A549 (cell line): ENCODE results near the gene PRDX5. TPM values are rescaled to one million over a fixed set of nuclear protein-coding genes. Genes with fewer than 3 reads are reported as not detected.

Experiments
- ATAC-seq, 2 experiments: fragments of 200-7000 bp in 1 of 2; fragments of >200 bp in 1 of 2; cut with Nextera tagmentation in 1 of 2; cut with Tn5 transposase in 1 of 2; 3 replicates each; pipeline versions ENCODE4 v1.8.0 to v1.9.1; 2018 to 2020; ENCODE audit warnings: mild to moderate bottlenecking in 1 of 2, moderate library complexity in 1 of 2
- CTCF ChIA-PET: fragments of 300-600 bp; sonication (Branson Sonifier 250); formaldehyde crosslinking; extraction: SDS; loops from one replicate; lab custom pipeline; 2021; ENCODE audit warnings: antibody characterized with exemption, inconsistent platforms; lab: Yijun Ruan, JAX
- POLR2A ChIA-PET: fragments of 350-600 bp; formaldehyde crosslinking; extraction: SDS; loops from one replicate; lab custom pipeline; 2021; ENCODE audit warnings: antibody characterized with exemption, inconsistent platforms; lab: Yijun Ruan, JAX
- DNase-seq, 2 experiments: peaks; one replicate each; pipeline versions ENCODE4 v3.0.0 to v3.0.0-alpha.2; 2011 to 2016; ENCODE audit warnings: low read depth in 1 of 2, low spot score in 1 of 2
- FAIRE-seq: peaks from 2 replicates; lab custom pipeline; 2011; peaks lifted over from hg19 to GRCh38; lab: Jason Lieb, UNC
- H3K27ac ChIP-seq, 2 experiments: fragments of >200 bp; sonication (Bioruptor Twin); formaldehyde crosslinking; 3 replicates each; pipeline ENCODE4 v1.5.1; 2016 to 2017
- H3K4me1 ChIP-seq: fragments of >200 bp; sonication (Bioruptor Twin); formaldehyde crosslinking; 3 replicates; pipeline ENCODE4 v1.6.1; 2016
- H3K4me2 ChIP-seq: fragments of >200 bp; sonication (Bioruptor Twin); formaldehyde crosslinking; 3 replicates; pipeline ENCODE4 v1.6.1; 2016
- H3K4me3 ChIP-seq: fragments of >200 bp; sonication (Bioruptor Twin); formaldehyde crosslinking; 3 replicates; pipeline ENCODE4 v1.5.1; 2016
- H3K9me3 ChIP-seq: fragments of >200 bp; sonication (Bioruptor Twin); formaldehyde crosslinking; 3 replicates; pipeline ENCODE4 v1.6.1; 2016
- EHF ChIP-seq: fragments of 250-450 bp; sonication (Bioruptor Pico); IDR thresholded peaks from 2 replicates; pipeline ENCODE4 v1.5.0; 2020; ENCODE audit warnings: mild to moderate bottlenecking
- EP300 ChIP-seq, 2 experiments: fragments of >200 bp; sonication (Bioruptor Twin); formaldehyde crosslinking; IDR thresholded peaks; 2 replicates in 1 of 2; 3 replicates in 1 of 2; pipeline ENCODE4 v1.6.1; 2016 to 2017
- FOSL2 ChIP-seq, 2 experiments: fragments of 450-650 bp in 1 of 2; fragments of >200 bp in 1 of 2; sonication (Bioruptor Twin) in 1 of 2; formaldehyde crosslinking; IDR thresholded peaks; 2 replicates each; pipeline versions ENCODE4 v1.5.0 to v1.6.1; 2016 to 2020; ENCODE audit warnings: mild to moderate bottlenecking in 1 of 2, moderate library complexity in 1 of 2
- HDAC2 ChIP-seq: fragments of 200-600 bp; sonication (generic); IDR thresholded peaks from 2 replicates; pipeline ENCODE4 v1.6.1; 2016
- HOXA7 ChIP-seq: fragments of 250-450 bp; sonication (Bioruptor Pico); IDR thresholded peaks from 2 replicates; pipeline ENCODE4 v1.5.0; 2020; ENCODE audit warnings: mild to moderate bottlenecking, moderate library complexity
- HOXB13 ChIP-seq: fragments of 250-450 bp; sonication (Bioruptor Pico); IDR thresholded peaks from 2 replicates; pipeline ENCODE4 v1.5.0; 2020; ENCODE audit warnings: low read depth, mild to moderate bottlenecking, moderate library complexity
- KDM1A ChIP-seq: fragments of 200-600 bp; sonication (generic); IDR thresholded peaks from 2 replicates; pipeline ENCODE4 v1.6.1; 2016; ENCODE audit warnings: low read depth, mild to moderate bottlenecking
- MAZ ChIP-seq: fragments of 150-350 bp; IDR thresholded peaks from 2 replicates; pipeline ENCODE4 v1.6.1; 2014; ENCODE audit warnings: antibody characterized with exemption, low read depth, low read length, borderline replicate concordance
- PHF8 ChIP-seq: fragments of 200-600 bp; sonication (generic); IDR thresholded peaks from 2 replicates; pipeline ENCODE4 v1.6.1; 2016; ENCODE audit warnings: low read depth, mild to moderate bottlenecking, antibody characterized with exemption, moderate library complexity, borderline replicate concordance
- RCOR1 ChIP-seq: fragments of 150-350 bp; IDR thresholded peaks from 2 replicates; pipeline ENCODE4 v1.6.1; 2014; ENCODE audit warnings: antibody characterized with exemption, low read length, low read depth
- REST ChIP-seq: fragments of 200-600 bp; sonication (generic); IDR thresholded peaks from 2 replicates; pipeline ENCODE4 v1.6.1; 2016; ENCODE audit warnings: antibody characterized with exemption, mild to moderate bottlenecking, moderate library complexity
- RFX5 ChIP-seq: fragments of 450-650 bp; IDR thresholded peaks from 2 replicates; pipeline ENCODE4 v1.7.1; 2014; ENCODE audit warnings: antibody characterized with exemption, mild to moderate bottlenecking, moderate library complexity
- SREBF2 ChIP-seq: fragments of 450-650 bp; IDR thresholded peaks from 2 replicates; pipeline ENCODE4 v1.6.1; 2014; ENCODE audit warnings: mild to moderate bottlenecking, moderate library complexity
- TFCP2L1 ChIP-seq: fragments of 250-450 bp; sonication (Bioruptor Pico); IDR thresholded peaks from 2 replicates; pipeline ENCODE4 v1.5.0; 2021; ENCODE audit warnings: mild to moderate bottlenecking
- ZFP36 ChIP-seq: fragments of 450-650 bp; IDR thresholded peaks from 2 replicates; pipeline ENCODE4 v1.6.1; 2014; ENCODE audit warnings: borderline replicate concordance; ENCODE audit not compliant: partially characterized antibody
- WGBS: methylation state at CpG from one replicate; pipeline ENCODE4 v1.1.6; 2017; ENCODE audit errors: missing lambda C conversion rate; 5-methylcytosine and 5-hydroxymethylcytosine counted together
- polyA plus RNA-seq, 4 experiments: library from polyadenylated mRNA; depleted of rRNA in 3 of 4; stranded (reverse); fragments of >200 nt; fragmentation: RNase III in 1 of 4; extraction: RNeasy Plus Mini Kit Qiagen cat#74134 plus additional on column Dnase treatment in 1 of 4; gene quantifications; 2 replicates in 3 of 4; 3 replicates in 1 of 4; pipeline ENCODE4 v1.2.3, GENCODE V29; 2011 to 2017

The PRDX5 gene
- polyA plus RNA-seq, 2 of the 4 experiments (the other 2 are of a cell fraction), result 377 to 491 TPM

- TF ChIP-seq FOSL2 (IDR thresholded peaks at IDR 0.05) (peak; percentile 86), FOSL2 (CRISPR knock-in tag; IDR thresholded peaks at IDR 0.05) (peak; percentile 97), MAZ (0 out of 2 replicates have a peak, but pooled peaks have one; percentile 53), EP300 (IDR thresholded peaks at IDR 0.05) (peak in 1 of 2 experiments; percentile 52; a peak in 1 of 5 replicates)
Observed at GRCh38 chr11:64334764-64335735, 17.1 kb downstream of the PRDX5 start (continued).

- Histone ChIP-seq H3K27ac (peak overlapping the region in 1 of 2 experiments; percentile 32; a peak in 2 of 6 replicates), H3K4me1 (peaks cover 23% of the 10 kb centered on the region), H3K4me2 (no peak overlapping the region), H3K9me3 (no peaks in the 10 kb centered on the region), H3K4me3 (no peak overlapping the region)
- WGBS, result 73% methylated on average over 8 of the region's 8 CpGs
- TF ChIP-seq HDAC2, result peak; percentile 68; the same call in 1 of the 2 replicates
- peak; percentile 87 for TF ChIP-seq KDM1A
- TF ChIP-seq HOXB13 (CRISPR knock-in tag), result no peak
- TF ChIP-seq TFCP2L1, result no peak
- peak; percentile 80 for TF ChIP-seq ZFP36
- CTCF ChIA-PET, result interaction anchor here (0.9 to 33.9 kb wide), 4 partner anchors 9 to 405 kb away, joined by 3 to 996 read pairs (median 152); partner anchors contain the start of genes CATSPERZ, ESRRA, PRDX5 and TRMT112
- POLR2A ChIA-PET, result interaction anchor here (1.9 kb wide), 1 partner anchor 20 kb away, joined by 13 read pairs; the partner anchor contains the start of gene PRDX5
- DNase-seq, result no peak
- no peak for ATAC-seq
- no peak for FAIRE-seq
Observed at GRCh38 chr11:64337538-64338249, 19.8 kb downstream of the PRDX5 start.

GRCh38 chr11:64338716-64339115 is 20.8 kb downstream of the PRDX5 start:
- H3K4me1 ChIP-seq, result peaks cover 30% of the 10 kb centered on the region
- TF ChIP-seq RFX5 (no peak), HOXA7 (CRISPR knock-in tag) (no peak), PHF8 (no peak), ZFP36 (no peak), REST (no peak), SREBF2 (no peak), EHF (CRISPR knock-in tag) (no peak), RCOR1 (no peak)
- ChIA-PET CTCF (interaction anchor here (0.7 to 33.9 kb wide), 3 partner anchors 15 to 111 kb away, joined by 4 to 996 read pairs (median 301); partner anchors contain the start of genes CATSPERZ, ESRRA, PRDX5 and TRMT112), POLR2A (interaction anchor here (0.7 to 1.9 kb wide), 2 partner anchors 21 to 57 kb away, joined by 4 to 13 read pairs; partner anchors contain the start of gene PRDX5)
- no peak overlapping the region for H3K4me3 ChIP-seq
- no peaks in the 10 kb centered on the region for H3K9me3 ChIP-seq
- H3K4me2 ChIP-seq, result no peak overlapping the region
- no peak for ATAC-seq
- no peak for FAIRE-seq
- DNase-seq, result no peak
- WGBS, result 88% methylated on average over 8 of the region's 8 CpGs
- H3K27ac ChIP-seq, result peak overlapping the region in 1 of 2 experiments; percentile 38; a peak in 2 of 6 replicates
